Glomerular visceral epithelial cell (primary cell): Measurements from ENCODE around the gene BROX.

Experiments used
- DNase-seq: peaks from one replicate; pipeline ENCODE4 v3.0.0-alpha.2; 2016; ENCODE audit errors: extremely low spot score

BROX gene

GRCh38 chr1:222772996-222773379 is 60.6 kb downstream of the BROX start:
- no peak for DNase-seq

- no peak for DNase-seq
These were observed 65.1 kb downstream of the BROX start for GRCh38 chr1:222777463-222777862.

DNA sequence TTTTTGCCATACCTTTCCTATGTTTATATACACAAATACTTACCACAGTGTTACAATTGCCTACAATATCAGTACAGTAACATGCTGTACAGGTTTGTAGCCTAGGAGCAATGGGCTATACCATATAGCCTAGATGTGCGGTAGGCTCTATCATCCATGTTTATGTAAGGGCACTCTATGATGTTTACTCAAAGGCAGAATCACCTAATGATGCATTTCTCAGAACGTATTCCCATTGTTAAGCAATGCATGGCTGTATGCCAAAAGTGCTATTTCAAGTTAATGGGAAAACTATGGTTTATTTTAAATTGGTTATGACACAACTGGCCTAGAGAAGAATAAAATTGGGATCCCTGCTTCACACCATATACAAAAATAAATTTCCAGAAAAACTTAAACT is 65.6 kb downstream of the BROX start:
- DNase-seq, result no peak

DNA sequence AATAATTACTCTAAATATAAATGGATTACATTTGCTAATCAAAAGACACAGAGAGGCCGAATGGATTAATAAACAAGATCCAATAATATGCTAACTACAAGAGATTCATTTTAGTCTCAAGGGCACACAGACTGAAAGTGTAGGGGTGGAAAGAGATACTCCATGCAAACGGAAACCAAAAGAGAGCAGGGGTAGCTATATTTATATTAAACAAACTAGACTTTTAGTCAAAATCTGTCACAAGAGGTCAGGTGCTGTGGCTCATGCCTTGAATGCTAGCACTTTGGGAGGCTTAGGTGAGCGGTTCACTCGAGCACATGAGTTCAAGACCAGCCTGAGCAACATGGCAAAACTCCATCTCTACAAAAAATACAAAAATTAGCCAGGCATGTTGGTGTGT is 68.9 kb downstream of the BROX start:
- DNase-seq, result no peak

GRCh38 chr1:222783051-222783450 is 70.7 kb downstream of the BROX start:
- no peak for DNase-seq

DNA sequence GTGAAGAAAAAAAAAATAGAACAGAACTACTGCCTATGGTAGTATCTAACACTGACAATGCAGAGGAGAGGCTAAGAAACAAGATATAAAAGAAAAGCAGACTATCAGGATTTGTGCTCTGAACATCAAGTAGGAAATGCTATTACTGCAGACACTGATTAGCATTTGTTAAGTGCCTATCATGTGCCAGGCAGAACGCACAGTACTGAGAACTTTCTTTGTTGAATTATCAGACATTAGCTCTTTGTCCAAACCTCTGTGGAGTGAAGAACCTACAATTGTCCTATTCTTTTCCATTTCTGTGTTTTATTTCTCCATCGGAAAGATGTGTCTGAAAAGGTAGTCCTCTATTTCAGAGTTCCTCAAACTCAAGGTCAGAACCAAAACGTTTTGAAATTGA is 72.0 kb downstream of the BROX start:
- DNase-seq, result no peak
